GM04504 (cell line): ENCODE measurements around the gene TMEM94.
"Not testable (repeated sequence)": the region's sequence is repeated elsewhere in the genome, so short reads cannot be mapped to it uniquely, and the experiment has no call there.

ENCODE experiments used
- DNase-seq: peaks from one replicate; pipeline ENCODE4 v3.0.0-alpha.2; 2012; ENCODE audit warnings: low read depth

The TMEM94 gene

GRCh38 chr17:75445896-75446295 lies 10.5 kb upstream of the TMEM94 start:
- DNase-seq = not testable (repeated sequence)

- no peak for DNase-seq
Measured at GRCh38 chr17:75447951-75448856, 8.2 kb upstream of the TMEM94 start.

GRCh38 chr17:75450270-75450669 lies 6.2 kb upstream of the TMEM94 start:
- no peak for DNase-seq

GRCh38 chr17:75454193-75454592 lies 2.2 kb upstream of the TMEM94 start:
- no peak for DNase-seq

- not testable (repeated sequence) for DNase-seq
Measured at GRCh38 chr17:75454672-75455071, 1.8 kb upstream of the TMEM94 start.

GRCh38 chr17:75456039-75456416 lies 407 bp upstream of the TMEM94 start:
- no peak for DNase-seq

- DNase-seq = no peak
Measured at GRCh38 chr17:75457047-75457654, 716 bp downstream of the TMEM94 start.

GRCh38 chr17:75459246-75459589 lies 2.8 kb downstream of the TMEM94 start:
- DNase-seq = no peak

GRCh38 chr17:75459590-75460267 lies 3.3 kb downstream of the TMEM94 start:
- DNase-seq = no peak

GRCh38 chr17:75460295-75460694 lies 3.9 kb downstream of the TMEM94 start:
- no peak for DNase-seq

GRCh38 chr17:75463603-75464002 lies 7.2 kb downstream of the TMEM94 start:
- DNase-seq = no peak

- DNase-seq = no peak
Measured at GRCh38 chr17:75465039-75465438, 8.6 kb downstream of the TMEM94 start.

- no peak for DNase-seq
Measured at GRCh38 chr17:75468291-75468754, 11.9 kb downstream of the TMEM94 start.

- no peak for DNase-seq
Measured at GRCh38 chr17:75468779-75469373, 12.4 kb downstream of the TMEM94 start.

GRCh38 chr17:75471207-75471606 lies 14.8 kb downstream of the TMEM94 start:
- DNase-seq = no peak

GRCh38 chr17:75472119-75472518 lies 15.7 kb downstream of the TMEM94 start:
- DNase-seq = no peak

GRCh38 chr17:75473246-75473645 lies 16.8 kb downstream of the TMEM94 start:
- no peak for DNase-seq

- DNase-seq = no peak
Measured at GRCh38 chr17:75474736-75475135, 18.3 kb downstream of the TMEM94 start.

GRCh38 chr17:75475144-75475835 lies 18.9 kb downstream of the TMEM94 start:
- no peak for DNase-seq

GRCh38 chr17:75475851-75476250 lies 19.4 kb downstream of the TMEM94 start:
- DNase-seq = no peak

GRCh38 chr17:75476271-75476671 lies 19.8 kb downstream of the TMEM94 start:
- no peak for DNase-seq
